HG03139 (cell line): ENCODE data around the gene PLCB1.
"Not testable (repeated sequence)": the region's sequence is repeated elsewhere in the genome, so short reads cannot be mapped to it uniquely, and the experiment has no call there.

ENCODE experiments used
- ATAC-seq: cut with Tn5 transposase; IDR thresholded peaks from one replicate; pipeline ENCODE4 v1.9.1; 2021; ENCODE audit not compliant: unreplicated experiment

PLCB1 gene

GRCh38 chr20:8131598-8132483, at the start of gene PLCB1:
TSS of gene PLCB1 (plus strand) at chr20:8132266. CDS start at chr20:8132652, 386 bp downstream.
- ATAC-seq: peak; percentile 82

GRCh38 chr20:8082989-8083388, 49.1 kb upstream of the PLCB1 start:
- no peak for ATAC-seq

GRCh38 chr20:8089668-8090067, 42.4 kb upstream of the PLCB1 start:
- ATAC-seq: no peak

- no peak for ATAC-seq
These were observed 37.6 kb upstream of the PLCB1 start for GRCh38 chr20:8094415-8094818.

- ATAC-seq: no peak
These were observed 37.2 kb upstream of the PLCB1 start for GRCh38 chr20:8094850-8095249.

- ATAC-seq: no peak
These were observed 36.2 kb upstream of the PLCB1 start for GRCh38 chr20:8095648-8096572.

GRCh38 chr20:8097307-8097706, 34.8 kb upstream of the PLCB1 start:
- no peak for ATAC-seq

- ATAC-seq: no peak
These were observed 27.8 kb upstream of the PLCB1 start for GRCh38 chr20:8104252-8104651.

GRCh38 chr20:8114612-8115011, 17.5 kb upstream of the PLCB1 start:
- not testable (repeated sequence) for ATAC-seq

GRCh38 chr20:8115436-8115835, 16.6 kb upstream of the PLCB1 start:
- no peak for ATAC-seq

- ATAC-seq: no peak
These were observed 15.8 kb upstream of the PLCB1 start for GRCh38 chr20:8116067-8116811.

- ATAC-seq: no peak
These were observed 14.4 kb upstream of the PLCB1 start for GRCh38 chr20:8117636-8118035.

- ATAC-seq: no peak
These were observed 14.0 kb upstream of the PLCB1 start for GRCh38 chr20:8118039-8118438.

GRCh38 chr20:8118760-8119159, 13.3 kb upstream of the PLCB1 start:
- no peak for ATAC-seq

- no peak for ATAC-seq
These were observed 10.4 kb upstream of the PLCB1 start for GRCh38 chr20:8121666-8122065.

GRCh38 chr20:8124639-8125038, 7.4 kb upstream of the PLCB1 start:
- no peak for ATAC-seq

- no peak for ATAC-seq
These were observed 5.9 kb upstream of the PLCB1 start for GRCh38 chr20:8126181-8126580.

- ATAC-seq: no peak
These were observed 5.2 kb upstream of the PLCB1 start for GRCh38 chr20:8126841-8127378.

GRCh38 chr20:8127553-8128255, 4.4 kb upstream of the PLCB1 start:
- peak; percentile 64 for ATAC-seq
